Middle frontal gyrus (tissue), 1 donor: ENCODE data around the gene CHN2.

ENCODE experiments used
- DNase-seq: peaks from one replicate; pipeline ENCODE4 v3.0.0-alpha.2; 2015; ENCODE audit warnings: low spot score; ENCODE audit errors: extremely low spot score

Gene CHN2

GRCh38 chr7:29194594-29195427 is at the start of gene CHN2:
Gene CHN2, plus strand, starts transcription at chr7:29194775.
- DNase-seq: no peak

- DNase-seq: no peak
These were observed 49.0 kb upstream of the CHN2 start for GRCh38 chr7:29145553-29146056.

GRCh38 chr7:29146057-29146706 is 48.4 kb upstream of the CHN2 start, which contains the start of gene CPVL:
Gene CPVL, minus strand, starts transcription at chr7:29146537. Its CDS starts 25,476 bp downstream, at chr7:29121061.
- no peak for DNase-seq

- no peak for DNase-seq
These were observed 47.5 kb upstream of the CHN2 start for GRCh38 chr7:29146888-29147609.

GRCh38 chr7:29147821-29148220 is 46.8 kb upstream of the CHN2 start:
- no peak for DNase-seq

- no peak for DNase-seq
These were observed 45.5 kb upstream of the CHN2 start for GRCh38 chr7:29149036-29149435.

GRCh38 chr7:29150856-29151255 is 43.7 kb upstream of the CHN2 start:
- no peak for DNase-seq

- no peak for DNase-seq
These were observed 40.5 kb upstream of the CHN2 start for GRCh38 chr7:29154076-29154475.

GRCh38 chr7:29156907-29157452 is 37.6 kb upstream of the CHN2 start:
- no peak for DNase-seq

- DNase-seq: no peak
These were observed 35.7 kb upstream of the CHN2 start for GRCh38 chr7:29158795-29159423.

- no peak for DNase-seq
These were observed 34.5 kb upstream of the CHN2 start for GRCh38 chr7:29160080-29160479.

- no peak for DNase-seq
These were observed 33.3 kb upstream of the CHN2 start for GRCh38 chr7:29161231-29161630.

GRCh38 chr7:29162577-29162976 is 32.0 kb upstream of the CHN2 start:
- no peak for DNase-seq

GRCh38 chr7:29163854-29164253 is 30.7 kb upstream of the CHN2 start:
- no peak for DNase-seq

GRCh38 chr7:29167721-29168120 is 26.9 kb upstream of the CHN2 start:
- no peak for DNase-seq

GRCh38 chr7:29170781-29171180 is 23.8 kb upstream of the CHN2 start:
- no peak for DNase-seq

GRCh38 chr7:29173458-29173857 is 21.1 kb upstream of the CHN2 start:
- no peak for DNase-seq

GRCh38 chr7:29177963-29178600 is 16.5 kb upstream of the CHN2 start:
- no peak for DNase-seq

GRCh38 chr7:29179115-29179514 is 15.5 kb upstream of the CHN2 start:
- DNase-seq: no peak

- DNase-seq: no peak
These were observed 10.0 kb upstream of the CHN2 start for GRCh38 chr7:29184599-29184998.

- no peak for DNase-seq
These were observed 9.0 kb upstream of the CHN2 start for GRCh38 chr7:29185613-29186012.
